HG03439 (cell line): ENCODE measurements around the gene TCF12.
"Not testable (repeated sequence)": the region's sequence is repeated elsewhere in the genome, so short reads cannot be mapped to it uniquely, and the experiment has no call there.

ENCODE experiments used
- ATAC-seq: cut with Tn5 transposase; IDR thresholded peaks from one replicate; pipeline ENCODE4 v1.9.1; 2021; ENCODE audit warnings: mild to moderate bottlenecking, moderate library complexity; ENCODE audit not compliant: unreplicated experiment

TCF12 gene

GRCh38 chr15:56973463-56973862 is 55.0 kb downstream of the TCF12 start:
- ATAC-seq = no peak

- no peak for ATAC-seq
Observed at GRCh38 chr15:56977232-56977631, 58.8 kb downstream of the TCF12 start.

GRCh38 chr15:56978898-56979662 is 60.6 kb downstream of the TCF12 start:
- no peak for ATAC-seq

- ATAC-seq = no peak
Observed at GRCh38 chr15:56980473-56980872, 62.0 kb downstream of the TCF12 start.

GRCh38 chr15:56981160-56981559 is 62.7 kb downstream of the TCF12 start:
- no peak for ATAC-seq

- ATAC-seq = no peak
Observed at GRCh38 chr15:56982987-56983386, 64.5 kb downstream of the TCF12 start.

- no peak for ATAC-seq
Observed at GRCh38 chr15:56984681-56985481, 66.4 kb downstream of the TCF12 start.

- no peak for ATAC-seq
Observed at GRCh38 chr15:56985856-56986255, 67.4 kb downstream of the TCF12 start.

GRCh38 chr15:56987286-56987685 is 68.8 kb downstream of the TCF12 start:
- ATAC-seq = no peak

GRCh38 chr15:56988219-56988618 is 69.8 kb downstream of the TCF12 start:
- no peak for ATAC-seq

- ATAC-seq = no peak
Observed at GRCh38 chr15:56989411-56989924, 71.0 kb downstream of the TCF12 start.

- ATAC-seq = no peak
Observed at GRCh38 chr15:56991017-56991416, 72.6 kb downstream of the TCF12 start.

- no peak for ATAC-seq
Observed at GRCh38 chr15:56992725-56993124, 74.3 kb downstream of the TCF12 start.

GRCh38 chr15:56994280-56994679 is 75.8 kb downstream of the TCF12 start:
- no peak for ATAC-seq

GRCh38 chr15:56996093-56996492 is 77.6 kb downstream of the TCF12 start:
- ATAC-seq = no peak

GRCh38 chr15:56996746-56997470 is 78.5 kb downstream of the TCF12 start:
- no peak for ATAC-seq

- ATAC-seq = no peak
Observed at GRCh38 chr15:57003418-57003817, 85.0 kb downstream of the TCF12 start.

GRCh38 chr15:57005244-57005643 is 86.8 kb downstream of the TCF12 start:
- ATAC-seq = no peak

GRCh38 chr15:57007797-57008196 is 89.4 kb downstream of the TCF12 start:
- not testable (repeated sequence) for ATAC-seq

GRCh38 chr15:57010724-57011123 is 92.3 kb downstream of the TCF12 start:
- ATAC-seq = no peak

- no peak for ATAC-seq
Observed at GRCh38 chr15:57012556-57012955, 94.1 kb downstream of the TCF12 start.
